GM19043 (cell line): ENCODE results near the gene COL1A2.

Experiments
- ATAC-seq: cut with Tn5 transposase; IDR thresholded peaks from one replicate; pipeline ENCODE4 v1.9.1; 2021; ENCODE audit warnings: low read depth; ENCODE audit not compliant: unreplicated experiment

Gene COL1A2

GRCh38 chr7:94394437-94395140, at the start of gene COL1A2:
TSS of gene COL1A2 (plus strand) at chr7:94394895. CDS start at chr7:94395032, 137 bp downstream.
- no peak for ATAC-seq

DNA sequence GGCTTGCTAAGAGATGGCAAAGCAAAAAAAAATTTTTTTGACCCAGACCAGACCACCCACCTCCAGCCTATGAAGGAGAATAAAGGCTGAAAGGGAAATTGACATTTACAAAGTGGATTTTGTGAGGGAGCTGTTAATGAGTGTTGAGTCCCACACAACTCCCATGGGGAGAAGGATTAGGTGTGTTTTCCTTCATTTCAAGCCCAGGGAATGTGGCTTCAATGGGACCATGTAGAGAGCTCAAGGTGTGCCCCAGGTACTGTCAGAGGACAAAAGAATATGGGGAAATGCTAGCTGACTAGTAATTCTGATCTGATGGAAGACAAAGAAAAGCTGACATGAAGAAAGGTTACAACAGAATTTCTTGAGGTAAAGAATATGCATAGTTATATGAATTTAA, 48.8 kb upstream of the COL1A2 start:
- ATAC-seq = no peak

DNA sequence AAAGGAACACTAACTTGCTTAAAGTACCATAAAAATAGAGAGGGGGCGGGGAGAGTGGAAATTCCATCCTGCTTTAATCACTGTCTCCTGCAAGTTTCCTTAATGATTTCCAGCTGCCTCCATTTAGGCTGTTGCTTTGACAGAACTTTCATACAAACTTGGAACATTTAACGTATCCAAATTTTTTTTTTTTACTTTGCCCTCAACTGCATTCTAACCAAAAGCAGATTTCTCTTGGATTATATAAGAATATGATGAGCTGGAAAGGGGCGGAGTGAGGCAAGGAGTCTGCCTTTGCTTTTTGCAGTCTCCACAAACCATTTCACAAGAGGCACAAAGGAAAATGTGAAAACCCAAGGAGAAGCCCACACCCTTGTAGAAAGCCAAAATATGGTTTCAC, 46.6 kb upstream of the COL1A2 start:
- ATAC-seq = no peak

DNA sequence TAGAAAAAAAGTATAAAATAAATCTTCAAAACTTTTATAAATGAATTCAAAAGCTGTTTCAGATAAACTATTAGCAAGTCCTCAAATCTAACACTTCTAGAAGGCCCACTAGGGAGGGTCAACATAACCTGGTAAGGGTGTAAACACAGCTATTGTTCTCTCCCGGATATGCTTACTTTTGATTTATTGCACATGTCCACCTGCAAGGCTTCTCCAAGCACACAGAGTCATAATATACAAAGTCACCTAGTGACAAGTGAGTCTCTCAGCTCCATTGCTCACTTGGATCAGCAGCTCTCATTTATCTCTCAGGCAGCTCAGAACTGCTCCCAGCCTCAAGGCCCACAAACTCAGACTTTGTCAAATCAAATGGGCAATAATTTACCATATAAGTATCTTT, 44.0 kb upstream of the COL1A2 start:
- no peak for ATAC-seq

DNA sequence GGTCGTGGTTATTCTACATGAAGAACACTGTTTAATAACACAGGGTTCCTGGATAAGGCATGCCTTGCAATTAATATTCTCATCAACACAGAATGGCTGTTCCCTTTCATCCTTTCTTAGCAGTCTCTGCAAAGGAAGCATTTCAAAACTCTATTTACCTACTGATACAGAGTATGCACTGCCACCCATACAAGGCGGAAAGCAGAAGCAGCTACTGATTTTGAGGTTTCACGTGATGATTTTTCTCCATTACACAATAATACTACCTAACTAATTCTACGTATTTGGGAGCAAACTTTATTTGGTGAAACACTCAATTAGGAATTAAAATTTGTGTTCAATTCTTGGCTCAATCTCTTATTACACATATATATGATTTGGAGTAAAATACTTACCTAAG, 43.0 kb upstream of the COL1A2 start:
- no peak for ATAC-seq

- ATAC-seq = no peak
These were observed 41.8 kb upstream of the COL1A2 start for GRCh38 chr7:94352887-94353286.

DNA sequence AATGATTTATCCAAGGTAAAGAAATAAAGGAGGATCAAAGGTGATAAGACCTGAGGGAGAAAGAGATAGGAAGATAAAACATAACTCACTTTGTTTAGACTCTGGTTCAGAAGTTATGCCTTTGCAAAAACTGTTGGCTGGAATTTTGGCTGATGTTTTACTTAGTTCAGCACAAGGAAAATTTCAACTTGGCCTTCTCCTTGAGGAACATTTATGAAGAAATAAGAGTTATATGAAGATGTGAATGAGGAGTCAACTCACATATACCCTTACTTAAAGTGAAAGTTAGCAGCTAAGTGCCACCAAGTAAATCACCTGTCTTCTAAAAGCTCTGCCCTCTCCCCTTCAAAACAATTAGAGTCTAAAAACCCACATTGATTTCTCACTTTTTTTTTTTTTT, 39.7 kb upstream of the COL1A2 start:
- no peak for ATAC-seq

DNA sequence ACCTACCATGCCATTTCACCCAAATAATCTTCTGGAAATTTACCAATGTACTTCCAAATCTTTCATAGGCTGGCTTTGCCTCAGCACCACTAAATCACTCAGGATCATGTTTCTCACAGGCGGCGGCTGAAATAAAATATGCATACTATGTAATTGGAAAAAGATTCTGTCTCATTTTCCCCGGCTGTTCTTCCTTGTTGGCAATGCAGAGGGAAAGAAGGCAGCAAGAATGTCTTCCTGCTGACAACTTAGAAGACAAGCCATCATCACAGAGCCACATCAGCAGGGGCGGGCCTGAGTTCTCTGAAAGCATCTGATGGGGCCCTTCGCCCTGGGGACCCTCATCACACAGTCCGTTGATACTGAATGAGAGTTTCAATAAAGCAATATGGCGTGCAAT, 39.2 kb upstream of the COL1A2 start:
- no peak for ATAC-seq

DNA sequence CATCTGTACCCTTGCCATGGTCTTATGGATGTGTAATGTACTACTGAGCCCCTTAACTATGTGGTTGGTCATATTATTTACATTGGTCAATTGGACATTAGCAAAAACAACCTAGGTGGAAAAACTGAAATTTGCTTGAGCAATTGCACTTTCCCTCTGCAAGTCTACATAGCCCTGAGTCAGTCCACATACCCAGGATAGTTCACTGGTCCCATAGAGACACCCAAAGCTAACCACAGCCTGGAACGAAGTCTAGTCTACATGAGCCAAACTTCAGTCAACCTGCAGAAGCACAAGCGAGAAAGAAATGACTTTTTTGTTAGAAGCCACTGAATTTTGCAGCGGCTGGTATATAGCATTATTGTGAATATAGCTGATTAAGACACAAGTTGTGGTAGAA, 37.6 kb upstream of the COL1A2 start:
- ATAC-seq = no peak

GRCh38 chr7:94360926-94361325, 33.8 kb upstream of the COL1A2 start:
- ATAC-seq = no peak

- ATAC-seq = no peak
These were observed 32.4 kb upstream of the COL1A2 start for GRCh38 chr7:94362276-94362675.

DNA sequence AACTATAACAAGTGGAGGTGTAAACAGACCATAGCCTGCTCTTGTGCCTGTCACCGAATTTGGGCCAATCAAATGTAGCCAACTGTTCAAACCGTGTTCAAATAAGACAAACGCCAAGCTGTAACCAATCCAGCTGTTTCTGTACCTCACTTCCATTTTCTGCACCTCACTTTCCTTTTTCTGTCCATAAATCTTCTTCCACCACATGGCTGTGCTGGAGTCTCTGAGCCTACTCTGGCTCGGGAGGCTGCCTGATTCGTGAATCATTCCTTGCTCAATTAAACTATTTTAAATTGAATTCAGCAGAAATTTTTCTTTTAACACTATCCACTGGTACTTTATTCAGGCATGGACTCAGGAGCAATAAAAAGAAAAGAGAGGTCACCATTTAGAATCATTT, 29.9 kb upstream of the COL1A2 start:
- no peak for ATAC-seq

DNA sequence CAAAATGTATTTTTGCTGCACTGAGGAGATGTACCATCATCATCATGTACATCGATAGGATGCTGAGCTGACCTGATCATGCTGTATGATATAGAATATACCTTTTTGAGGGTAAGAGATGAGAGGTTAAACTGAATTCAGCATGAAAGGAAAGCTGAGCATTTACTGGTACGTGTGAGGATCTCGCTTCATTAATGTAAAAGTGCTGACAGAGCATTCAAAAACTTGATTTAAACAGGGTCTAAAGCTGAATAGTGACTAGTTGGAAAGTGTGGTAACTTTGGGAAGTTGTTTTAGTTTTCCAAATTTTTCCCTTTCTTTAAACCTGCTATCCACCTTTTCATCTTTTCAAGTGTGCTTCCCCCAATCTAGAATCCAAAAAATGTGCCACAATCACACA, 28.5 kb upstream of the COL1A2 start:
- no peak for ATAC-seq

DNA sequence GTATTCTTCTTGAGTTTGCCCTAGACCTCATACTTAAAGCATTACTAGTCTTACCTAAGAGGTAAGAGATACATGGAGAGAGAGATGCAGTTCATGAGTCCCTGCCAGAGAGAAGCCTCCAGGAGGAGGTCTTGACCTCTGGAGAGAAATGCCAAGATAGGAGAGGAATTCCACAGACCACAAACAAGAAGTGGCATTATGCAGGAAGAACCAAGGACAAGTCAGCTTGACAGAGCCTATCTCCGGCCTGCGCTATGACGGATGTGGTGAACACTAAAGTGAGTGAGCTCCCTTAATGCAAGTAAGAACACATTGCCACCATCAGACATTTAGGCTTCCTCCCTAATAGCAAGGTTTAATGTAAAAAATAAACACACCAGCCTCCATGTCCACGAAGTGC, 27.9 kb upstream of the COL1A2 start:
- ATAC-seq = no peak

DNA sequence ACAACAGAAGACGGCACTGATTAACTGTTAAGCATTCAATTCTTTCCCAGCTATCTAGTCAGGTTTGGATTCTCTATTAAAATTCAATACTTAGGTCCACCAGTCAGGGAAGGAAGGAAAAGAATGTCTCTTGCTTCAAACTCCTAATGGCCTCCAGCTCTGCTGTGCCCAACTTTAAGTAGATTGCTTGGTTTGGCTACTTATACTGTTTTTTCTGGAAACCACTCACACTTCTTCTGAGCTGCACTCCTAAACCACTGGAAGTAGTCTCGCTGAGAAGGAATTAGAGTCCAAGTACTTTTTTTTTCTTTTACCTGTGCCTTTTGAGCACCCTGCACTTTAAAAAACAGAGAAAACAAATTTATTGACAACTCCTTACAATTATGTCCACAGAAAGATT, 26.7 kb upstream of the COL1A2 start:
- ATAC-seq = no peak

DNA sequence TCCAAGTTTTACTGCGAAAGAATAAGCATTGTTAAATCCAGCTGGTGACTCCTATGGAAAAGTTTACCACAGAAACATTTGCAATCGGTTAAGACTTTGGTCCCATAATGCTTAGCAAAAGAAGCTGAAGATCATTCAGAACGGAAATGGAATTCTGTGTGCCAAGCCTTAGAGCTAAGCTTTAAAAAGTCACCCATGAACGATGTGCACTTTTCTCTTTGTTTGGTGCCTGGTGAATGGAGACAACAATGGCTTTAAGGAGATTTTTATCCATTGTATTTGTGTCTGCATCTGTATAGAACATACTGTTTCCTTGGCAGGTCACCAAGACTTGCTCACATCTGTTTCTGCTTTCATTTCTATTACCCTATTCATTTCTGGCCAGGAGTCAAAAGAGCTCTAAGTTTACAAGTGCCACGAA, 26.3 kb upstream of the COL1A2 start:
- ATAC-seq = no peak

- ATAC-seq = no peak
These were observed 20.5 kb upstream of the COL1A2 start for GRCh38 chr7:94374231-94374630.

DNA sequence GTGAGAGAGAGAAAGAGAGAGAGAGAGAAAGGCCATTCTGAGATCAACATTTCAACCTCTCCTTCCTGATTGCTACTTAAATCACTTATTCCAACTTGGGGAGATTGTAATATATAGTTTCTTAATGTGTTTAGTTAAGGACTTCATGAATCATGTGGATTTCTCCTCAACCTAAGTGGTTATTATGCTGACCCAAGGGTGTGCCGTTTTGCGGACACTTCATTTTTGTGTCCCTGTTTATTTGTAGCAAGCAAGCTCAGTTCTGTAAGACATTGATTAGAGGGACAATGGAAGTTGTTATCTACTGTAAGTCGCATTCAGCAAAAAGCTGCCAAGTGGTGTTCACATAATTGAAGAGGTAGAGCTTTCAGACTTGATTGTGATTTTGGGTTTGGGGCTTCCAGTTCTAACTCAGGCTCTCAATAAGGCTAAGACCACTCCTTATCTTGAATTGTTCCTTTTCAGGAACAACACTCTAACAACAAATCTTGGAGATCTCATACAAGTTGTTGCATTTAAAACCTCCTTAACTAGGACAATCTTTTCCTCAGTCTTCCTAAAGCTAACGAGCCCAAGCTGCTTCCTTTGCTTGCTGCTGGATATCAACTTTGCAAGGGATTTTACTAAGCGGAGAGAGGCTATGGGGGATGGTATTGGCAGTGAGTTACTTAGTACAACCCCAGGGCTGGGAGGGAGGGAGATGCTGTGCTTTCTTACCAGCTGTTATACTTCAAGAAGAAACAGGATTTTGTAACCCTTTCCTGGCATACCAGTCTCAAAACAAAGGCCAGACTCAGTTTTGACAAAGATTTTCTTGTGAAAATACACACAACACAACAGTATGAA, 19.8 kb upstream of the COL1A2 start:
- no peak for ATAC-seq

- ATAC-seq = no peak
These were observed 19.0 kb upstream of the COL1A2 start for GRCh38 chr7:94375691-94376090.

GRCh38 chr7:94376281-94376680, 18.4 kb upstream of the COL1A2 start:
- ATAC-seq = no peak

DNA sequence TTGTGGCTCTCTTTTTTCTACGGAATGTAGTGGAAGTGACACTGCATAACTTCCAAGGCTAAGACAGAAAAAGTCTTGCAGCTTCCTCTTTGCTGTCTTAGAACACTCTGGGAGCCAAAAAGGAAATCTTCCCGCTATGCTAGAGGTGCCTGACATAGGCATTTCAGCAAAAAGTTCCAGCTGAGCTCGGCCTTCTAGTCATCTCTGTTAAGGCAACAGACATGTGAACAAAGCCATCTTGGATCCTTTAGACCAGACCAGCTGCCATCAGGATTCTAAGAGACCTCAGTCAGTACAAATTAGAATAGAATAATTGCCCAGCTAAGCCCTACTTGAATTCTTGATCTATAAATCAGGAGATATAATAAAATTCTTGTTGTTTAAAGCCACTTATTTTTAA, 16.3 kb upstream of the COL1A2 start:
- no peak for ATAC-seq

- no peak for ATAC-seq
These were observed 14.4 kb upstream of the COL1A2 start for GRCh38 chr7:94380264-94380663.
